HUDEP-2 (cell line): Measurements from ENCODE around the gene ARFGEF2.
"Not testable (repeated sequence)": the region's sequence is repeated elsewhere in the genome, so short reads cannot be mapped to it uniquely, and the experiment has no call there.

Experiments used
- DNase-seq, 76 experiments: peaks; one replicate each; lab custom pipeline; 2025; ENCODE audit not compliant: unreplicated experiment in 76 of 76; lab: John Stamatoyannopoulos, UW

ARFGEF2 gene

GRCh38 chr20:48926821-48927220 is 5.3 kb downstream of the ARFGEF2 start:
- no peak for DNase-seq

GRCh38 chr20:48928832-48929725 is 7.6 kb downstream of the ARFGEF2 start:
- no peak for DNase-seq

GRCh38 chr20:48930035-48930434 is 8.5 kb downstream of the ARFGEF2 start:
- peak in 1 of 76 experiments; percentile 5 for DNase-seq

- no peak for DNase-seq
These were observed 9.4 kb downstream of the ARFGEF2 start for GRCh38 chr20:48930878-48931277.

- DNase-seq, result no peak
These were observed 10.2 kb downstream of the ARFGEF2 start for GRCh38 chr20:48931527-48932374.

- DNase-seq, result no peak
These were observed 10.9 kb downstream of the ARFGEF2 start for GRCh38 chr20:48932375-48932941.

- DNase-seq, result no peak
These were observed 11.7 kb downstream of the ARFGEF2 start for GRCh38 chr20:48933017-48933766.

- not testable (repeated sequence) for DNase-seq
These were observed 12.9 kb downstream of the ARFGEF2 start for GRCh38 chr20:48934273-48934877.

GRCh38 chr20:48934966-48935365 is 13.5 kb downstream of the ARFGEF2 start:
- DNase-seq, result not testable (repeated sequence)

GRCh38 chr20:48936178-48936577 is 14.7 kb downstream of the ARFGEF2 start:
- DNase-seq, result not testable (repeated sequence)

- DNase-seq, result no peak
These were observed 16.2 kb downstream of the ARFGEF2 start for GRCh38 chr20:48937674-48938073.

GRCh38 chr20:48938670-48939069 is 17.2 kb downstream of the ARFGEF2 start:
- DNase-seq, result no peak

- DNase-seq, result no peak
These were observed 18.7 kb downstream of the ARFGEF2 start for GRCh38 chr20:48940170-48940569.

GRCh38 chr20:48941467-48941866 is 20.0 kb downstream of the ARFGEF2 start:
- no peak for DNase-seq

GRCh38 chr20:48942730-48943129 is 21.2 kb downstream of the ARFGEF2 start:
- DNase-seq, result no peak

GRCh38 chr20:48944663-48945297 is 23.3 kb downstream of the ARFGEF2 start:
- DNase-seq, result no peak

- DNase-seq, result no peak
These were observed 24.5 kb downstream of the ARFGEF2 start for GRCh38 chr20:48945840-48946514.

- no peak for DNase-seq
These were observed 27.1 kb downstream of the ARFGEF2 start for GRCh38 chr20:48948612-48949011.
